HepG2 (cell line): ENCODE results near the gene LRRC74B. TPM values are rescaled to one million over a fixed set of nuclear protein-coding genes. Genes with fewer than 3 reads are reported as not detected.

Experiments
- ATAC-seq: fragments of 200-7000 bp; cut with Tn5 transposase; 3 replicates; pipeline ENCODE4 v1.9.1; 2020; ENCODE audit warnings: mild to moderate bottlenecking, moderate library complexity
- BruUV-seq: library from RNA; stranded (reverse); fragments of 400-500 nt; replicated peaks from 2 replicates; lab custom pipeline; 2021; lab: Mats Ljungman, UMichigan
- CTCF ChIA-PET: fragments of 300-600 bp; formaldehyde crosslinking; extraction: SDS; loops from one replicate; lab custom pipeline; 2021; ENCODE audit warnings: low total read pairs, inconsistent platforms, low intra/inter-chr PET ratio; lab: Yijun Ruan, JAX
- POLR2A ChIA-PET: fragments of 350-600 bp; sonication (Branson Sonifier 250); formaldehyde crosslinking; loops from one replicate; lab custom pipeline; 2020; ENCODE audit warnings: antibody characterized with exemption, inconsistent platforms; lab: Yijun Ruan, JAX
- DNase-seq: peaks from one replicate; pipeline ENCODE4 v3.0.0-alpha.2; 2015; ENCODE audit warnings: low spot score
- FAIRE-seq: peaks from 3 replicates; lab custom pipeline; 2011; peaks lifted over from hg19 to GRCh38; lab: Jason Lieb, UNC
- H2AFZ ChIP-seq: one replicate; pipeline ENCODE4 v1.6.1; 2011; ENCODE audit warnings: low read length, inconsistent platforms
- H3K27ac ChIP-seq: fragments of 300-600 bp; 3 replicates; pipeline ENCODE4 v1.8.0; 2011; ENCODE audit warnings: mixed run types, mild to moderate bottlenecking, mixed read lengths, low read length, inconsistent platforms; ENCODE audit not compliant: insufficient read depth; ENCODE audit errors: extremely low read length
- H3K27me3 ChIP-seq, 2 experiments: fragments of 200-600 bp in 1 of 2; 2 replicates in 1 of 2; 3 replicates in 1 of 2; pipeline versions ENCODE4 v1.6.0 to v1.8.0; 2011; ENCODE audit warnings: low read length in 2 of 2, mild to moderate bottlenecking in 2 of 2, moderate library complexity in 2 of 2, inconsistent platforms in 1 of 2; ENCODE audit not compliant: insufficient read depth in 2 of 2, control insufficient read depth in 1 of 2
- H3K36me3 ChIP-seq, 2 experiments: fragments of 200-600 bp in 1 of 2; replicated peaks in 1 of 2; 2 replicates in 1 of 2; 3 replicates in 1 of 2; pipeline versions ENCODE4 v1.5.1 to v1.8.0; 2011; ENCODE audit warnings: low read length in 2 of 2, inconsistent platforms in 1 of 2; ENCODE audit not compliant: insufficient read depth in 2 of 2, control insufficient read depth in 1 of 2
- H3K4me1 ChIP-seq: 2 replicates; pipeline ENCODE4 v1.5.1; 2012; ENCODE audit warnings: low read length, inconsistent platforms; ENCODE audit not compliant: insufficient read depth
- H3K4me2 ChIP-seq: 2 replicates; pipeline ENCODE4 v1.6.0; 2011; ENCODE audit warnings: low read depth, low read length, inconsistent platforms
- H3K4me3 ChIP-seq, 3 experiments: fragments of 200-600 bp in 1 of 3; sonication (generic), shearing (Covaris generic) in 1 of 3; replicated peaks in 1 of 3; 2 replicates each; pipeline ENCODE4 v1.5.1; 2011 to 2016; ENCODE audit warnings: low read length in 3 of 3, inconsistent platforms in 2 of 3, low read depth in 2 of 3, mild to moderate bottlenecking in 2 of 3, control low read depth in 1 of 3, mixed read lengths in 1 of 3; ENCODE audit not compliant: insufficient read depth in 1 of 3
- H3K79me2 ChIP-seq: one replicate; pipeline ENCODE4 v1.6.1; 2011; ENCODE audit warnings: low read length, inconsistent platforms; ENCODE audit not compliant: insufficient read depth
- H3K9ac ChIP-seq: 2 replicates; pipeline ENCODE4 v1.6.0; 2011; ENCODE audit warnings: mild to moderate bottlenecking, low read depth, low read length, inconsistent platforms; ENCODE audit not compliant: insufficient read depth
- H3K9me3 ChIP-seq: 2 replicates; pipeline ENCODE4 v1.5.1; 2012; ENCODE audit warnings: mild to moderate bottlenecking, low read length
- H4K20me1 ChIP-seq: 2 replicates; pipeline ENCODE4 v1.6.0; 2011; ENCODE audit warnings: inconsistent platforms, mild to moderate bottlenecking, low read length, moderate library complexity; ENCODE audit not compliant: insufficient read depth
- BHLHE40 ChIP-seq: IDR thresholded peaks from 2 replicates; pipeline ENCODE4 v1.6.1; 2011; ENCODE audit warnings: low read length, improper control_type of control experiment
- GRHL1 ChIP-seq: sonication (generic); formaldehyde crosslinking; conservative IDR thresholded peaks from 2 replicates; pipeline ENCODE4 v1.8.0; 2022; ENCODE audit warnings: missing genetic modification reagents
- GTF3A ChIP-seq: sonication (generic); formaldehyde crosslinking; conservative IDR thresholded peaks from 2 replicates; pipeline ENCODE4 v1.4.0; 2020; ENCODE audit warnings: mild to moderate bottlenecking, missing genetic modification reagents
- HINFP ChIP-seq: sonication (generic); formaldehyde crosslinking; IDR thresholded peaks from 2 replicates; pipeline ENCODE4 v1.4.0; 2020; ENCODE audit warnings: low read depth, mild to moderate bottlenecking, missing genetic modification reagents
- JUND ChIP-seq: sonication (generic); formaldehyde crosslinking; IDR thresholded peaks from 2 replicates; pipeline ENCODE4 v1.8.0; 2022; ENCODE audit warnings: mild to moderate bottlenecking, missing genetic modification reagents
- RBAK ChIP-seq: sonication (generic); formaldehyde crosslinking; IDR thresholded peaks from 2 replicates; pipeline ENCODE4 v1.5.1; 2020; ENCODE audit warnings: mild to moderate bottlenecking, missing genetic modification reagents
- TFAP4 ChIP-seq: sonication (generic); IDR thresholded peaks from 2 replicates; pipeline ENCODE4 v1.6.1; 2016; ENCODE audit warnings: low read depth, borderline replicate concordance
- ZBTB7A ChIP-seq: sonication (generic); formaldehyde crosslinking; IDR thresholded peaks from 2 replicates; pipeline ENCODE4 v1.8.0; 2022; ENCODE audit warnings: mild to moderate bottlenecking, missing genetic modification reagents
- ZNF10 ChIP-seq: sonication (generic); formaldehyde crosslinking; IDR thresholded peaks from 2 replicates; pipeline ENCODE4 v1.4.0; 2020; ENCODE audit warnings: mild to moderate bottlenecking, low read depth, missing genetic modification reagents, borderline replicate concordance
- ZNF451 ChIP-seq: sonication (generic); formaldehyde crosslinking; IDR thresholded peaks from 2 replicates; pipeline ENCODE4 v1.5.0; 2020; ENCODE audit warnings: mild to moderate bottlenecking, missing genetic modification reagents
- ZNF746 ChIP-seq: sonication (generic); formaldehyde crosslinking; IDR thresholded peaks from 2 replicates; pipeline ENCODE4 v1.8.0; 2022; ENCODE audit warnings: mild to moderate bottlenecking, missing genetic modification reagents
- ZSCAN12 ChIP-seq: sonication (generic); formaldehyde crosslinking; IDR thresholded peaks from 2 replicates; pipeline ENCODE4 v1.9.0; 2021; ENCODE audit warnings: mild to moderate bottlenecking, missing genetic modification reagents
- WGBS: methylation state at CpG from one replicate; pipeline ENCODE4 v1.1.6; 2017; ENCODE audit warnings: low lambda C conversion rate; 5-methylcytosine and 5-hydroxymethylcytosine counted together
- in situ Hi-C: cut with HindIII; loops from 2 replicates; pipeline ENCODE4 v1.10.0; 2017; ENCODE audit warnings: low pct_unique_long_range_greater_than_20kb; ENCODE audit not compliant: extremely low pct_ligation_motif_present
- intact Hi-C: fragments of 100-400 bp; cut with micrococcal nuclease; formaldehyde crosslinking; loops from one replicate; pipeline ENCODE4 v1.10.0; 2022; ENCODE audit not compliant: unreplicated experiment
- polyA plus RNA-seq, 8 experiments: library from polyadenylated mRNA; depleted of rRNA in 3 of 8; stranded (reverse) in 7 of 8; unstranded in 1 of 8; fragments of >200 nt; fragmentation: Illumina TruSeq in 4 of 8; extraction: Trizol in 4 of 8; gene quantifications; 2 replicates each; pipeline versions ENCODE4 v1.2.1 to v1.2.3, GENCODE V29; 2011 to 2016; ENCODE audit warnings: low read depth in 4 of 8, missing spikeins in 1 of 8, mixed read lengths in 1 of 8; ENCODE audit not compliant: insufficient read depth in 1 of 8
- total RNA-seq, 5 experiments: library from RNA; depleted of rRNA; stranded (reverse); fragments of >200 nt; fragmentation: Illumina TruSeq; extraction: Trizol; gene quantifications; 2 replicates each; pipeline ENCODE4 v1.2.3, GENCODE V29; 2016; ENCODE audit warnings: low read depth in 1 of 5

Gene LRRC74B
- total and polyA plus RNA-seq, 2 of the 13 experiments (the other 11 are each of a cell fraction or from before 2014, with no cell fraction given) = not detected

- POLR2A ChIA-PET = interaction anchor here (3.4 kb wide), 1 partner anchor 14 kb away, joined by 31 read pairs; the partner anchor contains the start of gene THAP7
- H3K27me3 ChIP-seq = peaks cover 0 to 9% of the 10 kb centered on the region in 2 experiments; a peak in 1 of 5 replicates
- no peak overlapping the region for H2AFZ ChIP-seq
- no peaks in the 10 kb centered on the region for H3K9me3 ChIP-seq
- DNase-seq (no peak), FAIRE-seq (no peak), ATAC-seq (no peak)
- H4K20me1 ChIP-seq = no peaks in the 10 kb centered on the region
- H3K4me3 ChIP-seq = peak overlapping the region in 1 of 3 experiments; percentile 25; a peak in 1 of 6 replicates
- CTCF ChIA-PET = no interaction called here
- no peak overlapping the region for H3K27ac ChIP-seq
- intact Hi-C loops (no loop called here), in situ Hi-C loops (no loop called here)
- H3K4me1 ChIP-seq = peaks cover 51% of the 10 kb centered on the region
- no peak overlapping the region for H3K9ac ChIP-seq
- TF ChIP-seq ZSCAN12 = no peak
- TF ChIP-seq ZBTB7A (CRISPR knock-in tag) = no peak
- no peak for TF ChIP-seq ZNF10 (CRISPR knock-in tag)
- TF ChIP-seq GRHL1 (CRISPR knock-in tag) = no peak
- 0 out of 2 replicates have a peak, but pooled peaks have one; percentile 13 for TF ChIP-seq BHLHE40
- TF ChIP-seq GTF3A (CRISPR knock-in tag) = no peak
- TF ChIP-seq HINFP = no peak
- no peak for TF ChIP-seq ZNF451 (CRISPR knock-in tag)
- no peak for TF ChIP-seq JUND (CRISPR knock-in tag)
- TF ChIP-seq ZNF746 = no peak
- TF ChIP-seq TFAP4 = peak; percentile 48; the same call in 1 of the 2 replicates
- TF ChIP-seq RBAK = no peak
- H3K79me2 ChIP-seq = no peaks in the 10 kb centered on the region
- BruUV-seq = no TSS peak
- peak overlapping the region; percentile 40 for H3K4me2 ChIP-seq
- 34% methylated on average over 13 of the region's 13 CpGs for WGBS
- H3K36me3 ChIP-seq = no peaks in the 10 kb centered on the region
Observed at GRCh38 chr22:21016644-21017420, 28.9 kb upstream of the LRRC74B start.
